Testis (tissue), 3 donors: ENCODE data around the gene PKHD1. TPM values are rescaled to one million over a fixed set of nuclear protein-coding genes. Genes with fewer than 3 reads are reported as not detected.

Experiments used
- DNase-seq: peaks from one replicate; pipeline ENCODE4 v3.0.0-alpha.2; 2019
- H3K27ac ChIP-seq, 2 donors: fragments of 200-600 bp; sonication (generic); one replicate each; pipeline ENCODE4 v1.5.1; 2019
- H3K27me3 ChIP-seq: fragments of 200-600 bp; sonication (generic); one replicate; pipeline ENCODE4 v1.5.1; 2019
- H3K36me3 ChIP-seq: fragments of 200-600 bp; sonication (generic); one replicate; pipeline ENCODE4 v1.5.1; 2017; ENCODE audit warnings: low read depth; ENCODE audit errors: missing control alignments
- H3K4me1 ChIP-seq: fragments of 200-600 bp; sonication (generic); one replicate; pipeline ENCODE4 v1.5.1; 2019
- H3K4me3 ChIP-seq, 2 donors: fragments of 200-600 bp; sonication (generic); one replicate each; pipeline ENCODE4 v1.5.1; 2017 to 2019
- H3K9me3 ChIP-seq: fragments of 200-600 bp; sonication (generic); one replicate; pipeline ENCODE4 v1.5.1; 2017
- CTCF ChIP-seq, 3 experiments: fragments of 450-650 bp in 2 of 3; fragments of 200-600 bp in 1 of 3; sonication (generic) in 1 of 3; IDR thresholded peaks; one replicate each; pipeline ENCODE4 v1.5.1; 2016 to 2019; ENCODE audit warnings: antibody characterized with exemption in 3 of 3, mild to moderate bottlenecking in 2 of 3, moderate library complexity in 1 of 3
- POLR2A ChIP-seq: fragments of 450-650 bp; IDR thresholded peaks from one replicate; pipeline ENCODE4 v1.6.1; 2017; ENCODE audit warnings: antibody characterized with exemption, mild to moderate bottlenecking, moderate library complexity
- WGBS, 2 donors: methylation state at CpG; one replicate each; pipeline ENCODE4 v1.1.5; 2018; 5-methylcytosine and 5-hydroxymethylcytosine counted together
- intact Hi-C: fragments of 100-400 bp; cut with DNase I; formaldehyde crosslinking; loops from one replicate; pipeline ENCODE4 v1.15.1; 2023; ENCODE audit warnings: low total_unique reads
- polyA plus RNA-seq: library from polyadenylated mRNA; stranded (reverse); fragments of 350-450 nt; fragmentation: Illumina TruSeq; extraction: RNeasy Lipid Tissue Mini Kit (QIAGEN cat#74804); gene quantifications from one replicate; pipeline ENCODE4 v1.2.3, GENCODE V29; 2014; ENCODE audit warnings: low read depth, low replicate concordance; ENCODE audit not compliant: insufficient read depth
- total RNA-seq, 2 donors: library from RNA; depleted of rRNA; stranded (reverse); fragments of >200 nt; gene quantifications; one replicate each; pipeline ENCODE4 v1.2.3, GENCODE V29; 2016

Gene PKHD1
- total and polyA plus RNA-seq, 3 donors from 2014 or later: 1.3 to 2.3 (median 1.7) TPM

DNA sequence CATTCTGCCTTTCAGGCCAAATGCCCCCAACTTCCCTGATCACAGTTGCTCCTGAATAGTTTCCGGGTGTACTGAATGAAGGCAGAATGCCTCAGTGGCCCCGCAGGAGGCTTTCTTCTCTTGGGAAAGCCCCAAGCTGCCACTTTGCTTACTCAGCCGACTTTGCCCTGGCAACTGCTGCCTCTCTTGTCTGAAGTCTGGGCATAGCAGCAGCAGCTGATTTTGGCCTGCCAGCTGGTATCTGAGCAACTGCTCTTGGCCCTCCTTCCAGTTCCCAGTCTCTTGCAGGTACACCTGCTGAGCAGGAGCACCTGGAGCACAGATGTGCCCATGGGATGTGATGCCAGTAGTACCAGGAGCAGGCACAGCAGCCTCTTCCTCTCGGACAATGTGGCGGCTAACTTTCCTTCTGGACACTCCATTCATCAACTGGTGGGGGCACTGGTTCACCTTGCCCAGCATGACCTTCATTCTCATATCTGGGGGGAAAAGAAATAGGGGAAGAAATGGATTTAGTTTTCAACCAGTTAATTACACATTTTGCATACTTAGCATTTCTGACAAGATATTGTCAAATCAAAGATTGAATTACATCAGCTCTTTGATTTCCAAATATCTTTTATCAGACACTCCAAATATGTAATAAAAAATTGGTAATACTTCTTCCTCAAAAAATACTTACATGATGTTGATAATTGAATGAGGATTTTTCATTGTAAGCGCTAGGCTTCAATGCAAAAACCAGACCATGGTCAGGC, 468.2 kb downstream of the PKHD1 start:
- Histone ChIP-seq H3K9me3 (no peaks in the 10 kb centered on the region), H3K4me3 (no peak overlapping the region), H3K27ac (no peak overlapping the region), H3K4me1 (no peaks in the 10 kb centered on the region), H3K27me3 (no peaks in the 10 kb centered on the region), H3K36me3 (no peaks in the 10 kb centered on the region)
- TF ChIP-seq POLR2A (no peak), CTCF (IDR thresholded peaks at IDR 0.05) (no peak)
- intact Hi-C loops: no loop called here
- DNase-seq: no peak
- WGBS, 2 donors: 90 to 93% methylated on average over 6 of the region's 6 CpGs

GRCh38 chr6:51618563-51618962, 468.9 kb downstream of the PKHD1 start:
- Histone ChIP-seq H3K4me1 (no peaks in the 10 kb centered on the region), H3K36me3 (no peaks in the 10 kb centered on the region), H3K27ac (no peak overlapping the region), H3K9me3 (no peaks in the 10 kb centered on the region), H3K27me3 (no peaks in the 10 kb centered on the region), H3K4me3 (no peak overlapping the region)
- DNase-seq: no peak
- intact Hi-C loops: no loop called here
- TF ChIP-seq POLR2A (no peak), CTCF (IDR thresholded peaks at IDR 0.05) (peak in 2 of 3 experiments; percentile 22 to 71)

- WGBS, 2 donors: 65 to 73% methylated on average over 2 of the region's 2 CpGs
- H3K4me3 ChIP-seq: no peak overlapping the region
- no peak overlapping the region for H3K27ac ChIP-seq
- no peak for DNase-seq
- H3K27me3 ChIP-seq: no peaks in the 10 kb centered on the region
- no peaks in the 10 kb centered on the region for H3K9me3 ChIP-seq
- H3K36me3 ChIP-seq: no peaks in the 10 kb centered on the region
- TF ChIP-seq POLR2A: no peak
- TF ChIP-seq CTCF (IDR thresholded peaks at IDR 0.05): no peak
- intact Hi-C loops: no loop called here
- no peaks in the 10 kb centered on the region for H3K4me1 ChIP-seq
Observed at GRCh38 chr6:51617751-51618150, 469.7 kb downstream of the PKHD1 start.

GRCh38 chr6:51616243-51616642, 471.2 kb downstream of the PKHD1 start:
- WGBS, 2 donors: 75 to 91% methylated on average over 1 of the region's 1 CpG
- no peaks in the 10 kb centered on the region for H3K27me3 ChIP-seq
- no peak for TF ChIP-seq CTCF (IDR thresholded peaks at IDR 0.05)
- no peak for TF ChIP-seq POLR2A
- H3K27ac ChIP-seq: no peak overlapping the region
- no peaks in the 10 kb centered on the region for H3K9me3 ChIP-seq
- H3K4me1 ChIP-seq: no peaks in the 10 kb centered on the region
- intact Hi-C loops: no loop called here
- no peaks in the 10 kb centered on the region for H3K36me3 ChIP-seq
- no peak overlapping the region for H3K4me3 ChIP-seq
- DNase-seq: no peak

- Histone ChIP-seq H3K27me3 (no peaks in the 10 kb centered on the region), H3K4me3 (no peak overlapping the region), H3K9me3 (no peaks in the 10 kb centered on the region), H3K4me1 (no peaks in the 10 kb centered on the region), H3K36me3 (no peaks in the 10 kb centered on the region), H3K27ac (no peak overlapping the region)
- TF ChIP-seq POLR2A (no peak), CTCF (IDR thresholded peaks at IDR 0.05) (no peak)
- DNase-seq: no peak
- intact Hi-C loops: no loop called here
Observed at GRCh38 chr6:51614725-51615124, 472.7 kb downstream of the PKHD1 start.
